HG03439 (cell line): ENCODE data around the gene LRP5.

Source experiments
- ATAC-seq: cut with Tn5 transposase; IDR thresholded peaks from one replicate; pipeline ENCODE4 v1.9.1; 2021; ENCODE audit warnings: mild to moderate bottlenecking, moderate library complexity; ENCODE audit not compliant: unreplicated experiment

The LRP5 gene

GRCh38 chr11:68367252-68367651 lies 54.9 kb downstream of the LRP5 start:
- ATAC-seq = no peak

GRCh38 chr11:68369756-68370155 lies 57.4 kb downstream of the LRP5 start:
- no peak for ATAC-seq

GRCh38 chr11:68370211-68371111 lies 58.1 kb downstream of the LRP5 start:
- ATAC-seq = peak; percentile 68

- peak; percentile 31 for ATAC-seq
These were observed 59.0 kb downstream of the LRP5 start for GRCh38 chr11:68371171-68372041.

- ATAC-seq = no peak
These were observed 59.7 kb downstream of the LRP5 start for GRCh38 chr11:68372114-68372513.

GRCh38 chr11:68372625-68373024 lies 60.2 kb downstream of the LRP5 start:
- ATAC-seq = no peak

- ATAC-seq = no peak
These were observed 60.9 kb downstream of the LRP5 start for GRCh38 chr11:68373189-68373814.

- ATAC-seq = no peak
These were observed 61.6 kb downstream of the LRP5 start for GRCh38 chr11:68373815-68374501.

GRCh38 chr11:68374531-68374930 lies 62.1 kb downstream of the LRP5 start:
- ATAC-seq = no peak

- ATAC-seq = no peak
These were observed 62.9 kb downstream of the LRP5 start for GRCh38 chr11:68375337-68375736.

- ATAC-seq = no peak
These were observed 63.4 kb downstream of the LRP5 start for GRCh38 chr11:68375766-68376165.

GRCh38 chr11:68377389-68377795 lies 65.0 kb downstream of the LRP5 start:
- no peak for ATAC-seq

- no peak for ATAC-seq
These were observed 66.8 kb downstream of the LRP5 start for GRCh38 chr11:68379206-68379605.

GRCh38 chr11:68380786-68381622 lies 68.6 kb downstream of the LRP5 start:
- no peak for ATAC-seq

GRCh38 chr11:68381716-68382115 lies 69.3 kb downstream of the LRP5 start:
- no peak for ATAC-seq

GRCh38 chr11:68382358-68382998 lies 70.1 kb downstream of the LRP5 start:
- no peak for ATAC-seq

GRCh38 chr11:68383976-68384501 lies 71.6 kb downstream of the LRP5 start:
- ATAC-seq = no peak

GRCh38 chr11:68384530-68385081 lies 72.2 kb downstream of the LRP5 start:
- no peak for ATAC-seq

GRCh38 chr11:68385128-68385527 lies 72.7 kb downstream of the LRP5 start:
- no peak for ATAC-seq
